Measurements from ENCODE around the gene SRMS. TPM values are rescaled to one million over a fixed set of nuclear protein-coding genes. Genes with fewer than 3 reads are reported as not detected.

The SRMS gene
- total RNA-seq, 1 donor from 2014 or later = not detected

DNA sequence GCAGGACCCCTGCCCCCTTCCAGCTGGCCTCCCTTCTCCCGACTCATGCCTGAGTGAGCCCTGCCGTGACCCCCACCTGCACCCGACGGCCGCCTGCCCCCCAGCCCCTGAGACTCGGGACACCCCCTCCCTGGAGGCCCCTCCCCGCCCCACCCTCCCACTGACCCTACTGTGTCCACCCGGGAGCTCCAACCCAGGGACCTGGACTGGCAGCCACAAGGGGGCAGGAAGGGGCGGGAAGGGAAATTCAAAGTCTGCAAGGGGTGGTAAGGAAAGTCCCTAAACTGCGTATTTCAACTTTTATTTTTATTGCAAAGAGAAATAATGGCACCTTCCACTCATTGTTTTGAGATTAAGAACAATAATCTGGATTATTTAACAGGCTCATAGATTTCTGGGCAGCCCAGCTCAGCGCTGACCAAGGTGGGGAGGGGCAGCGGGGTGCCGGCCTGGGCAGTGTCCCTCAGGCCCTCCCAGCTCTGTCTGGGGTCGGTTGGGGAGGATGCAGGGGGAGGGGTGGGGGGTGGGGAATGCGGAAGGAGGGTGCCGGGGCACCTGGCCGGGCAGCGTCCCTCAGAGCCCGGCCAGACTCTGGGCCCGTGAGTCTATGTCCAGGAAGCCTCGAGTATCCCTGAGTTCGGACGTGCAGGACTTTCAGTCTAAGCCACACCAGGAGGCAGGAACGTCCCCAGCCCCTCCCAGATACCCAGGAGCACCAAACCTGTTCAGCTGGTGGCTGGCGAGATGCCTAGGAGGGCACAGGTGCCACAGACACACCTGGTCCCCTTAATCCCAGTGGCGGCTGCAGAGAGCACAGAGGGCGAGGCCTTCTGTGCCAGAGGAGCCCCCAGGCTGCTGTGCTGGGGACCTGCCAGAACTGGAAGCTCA is 9.1 kb downstream of the SRMS start:
- Histone ChIP-seq H3K4me1 (ENCODE audit: control insufficient read depth in 3 of 3, insufficient read depth in 3 of 3, low read length in 3 of 3) (peaks cover 0 to 20% (median 9%) of the 10 kb centered on the region in 3 donors), H3K9ac (ENCODE audit: low read depth in 1 of 3, low read length in 3 of 3) (no peak overlapping the region), H3K9me3 (ENCODE audit: control insufficient read depth in 3 of 3, low read length in 3 of 3) (no peaks in the 10 kb centered on the region), H3K4me3 (ENCODE audit: low read length in 3 of 3) (peak overlapping the region in 1 of 3 donors; percentile 35), H3K36me3 (ENCODE audit: control insufficient read depth in 3 of 3, insufficient read depth in 3 of 3, low read length in 3 of 3) (no peaks in the 10 kb centered on the region), H3K27me3 (ENCODE audit: control insufficient read depth in 3 of 3, insufficient read depth in 3 of 3, low read length in 3 of 3) (peaks cover 24 to 49% (median 44%) of the 10 kb centered on the region in 3 donors), H3K27ac (ENCODE audit: low read depth, low read length) (no peak overlapping the region)

DNA sequence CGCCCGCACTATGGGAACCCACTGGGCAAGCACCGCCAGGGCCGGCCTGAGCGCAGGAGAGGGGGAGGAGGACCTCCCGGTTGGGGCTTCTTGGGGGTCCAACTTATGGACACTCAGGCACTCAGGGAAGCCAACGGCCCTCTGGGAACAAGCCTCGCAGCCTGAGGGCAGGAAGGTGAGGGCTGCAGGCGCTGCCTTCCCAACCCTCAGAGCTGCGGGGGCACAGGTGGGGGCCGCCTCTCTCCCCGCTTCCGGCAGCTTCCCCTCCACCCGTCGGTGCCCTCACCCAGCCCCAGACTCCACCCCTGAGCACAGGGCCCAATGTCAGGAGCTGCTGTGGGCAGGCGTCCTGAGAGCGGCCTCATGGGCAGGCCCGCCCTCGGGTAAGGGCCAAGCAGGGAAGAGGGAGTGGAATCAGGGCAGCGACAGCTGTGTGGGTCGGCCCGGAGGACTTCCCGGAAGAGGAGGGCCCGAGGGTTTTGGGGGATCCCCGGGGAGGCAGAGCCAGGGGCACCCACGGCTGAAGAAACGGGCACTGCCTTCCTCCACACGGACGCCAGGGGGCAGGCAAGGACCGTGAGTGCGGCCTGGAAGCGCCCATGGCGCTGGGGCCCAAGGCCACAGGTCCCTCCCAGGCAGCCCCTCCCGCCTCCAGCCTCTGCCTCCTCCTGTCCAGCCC is 9.9 kb downstream of the SRMS start:
- peak overlapping the region in 2 of 3 donors; percentile 53 to 62 for H3K9ac ChIP-seq (ENCODE audit: low read depth in 1 of 3, low read length in 3 of 3)
- no peaks in the 10 kb centered on the region for H3K9me3 ChIP-seq (ENCODE audit: control insufficient read depth in 3 of 3, low read length in 3 of 3)
- no peak overlapping the region for H3K27ac ChIP-seq (ENCODE audit: low read depth, low read length)
- no peaks in the 10 kb centered on the region for H3K36me3 ChIP-seq (ENCODE audit: control insufficient read depth in 3 of 3, insufficient read depth in 3 of 3, low read length in 3 of 3)
- H3K27me3 ChIP-seq (ENCODE audit: control insufficient read depth in 3 of 3, insufficient read depth in 3 of 3, low read length in 3 of 3) = peaks cover 26 to 52% (median 48%) of the 10 kb centered on the region in 3 donors
- peak overlapping the region in 1 of 3 donors; percentile 35 for H3K4me3 ChIP-seq (ENCODE audit: low read length in 3 of 3)
- peaks cover 0 to 20% (median 9%) of the 10 kb centered on the region in 3 donors for H3K4me1 ChIP-seq (ENCODE audit: control insufficient read depth in 3 of 3, insufficient read depth in 3 of 3, low read length in 3 of 3)

DNA sequence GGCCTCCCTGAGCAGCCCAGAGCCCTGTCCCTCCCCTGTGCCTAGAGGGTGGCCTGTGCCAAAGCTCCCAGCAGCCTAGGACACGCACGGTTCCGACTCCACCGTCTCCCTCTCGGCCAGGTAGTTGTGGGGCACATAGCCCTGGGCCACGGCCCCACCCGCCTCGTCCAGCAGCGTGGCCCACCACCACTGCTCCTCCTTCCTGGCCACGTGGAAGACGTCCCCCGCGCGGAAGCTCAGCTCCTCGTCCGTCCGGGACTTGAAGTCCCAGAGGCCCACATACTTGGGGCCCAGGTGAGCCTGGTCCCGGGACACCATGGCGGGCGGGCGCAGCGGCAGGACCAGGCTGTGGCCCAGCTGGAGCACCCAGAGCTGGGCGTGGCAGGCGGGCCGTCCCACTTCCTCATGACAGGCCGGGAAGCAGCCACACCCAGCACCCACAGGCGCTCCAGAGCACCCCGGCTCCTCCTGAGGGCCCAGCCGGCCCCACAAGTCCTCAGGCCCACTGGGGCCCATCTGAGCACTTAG is 10.5 kb downstream of the SRMS start, which contains the start of gene PTK6:
Gene PTK6, minus strand, starts transcription at position 380 of the 528 bp plus-strand sequence. Its CDS starts 62 bp downstream, at position 318.
- H3K4me1 ChIP-seq (ENCODE audit: control insufficient read depth in 3 of 3, insufficient read depth in 3 of 3, low read length in 3 of 3) = peaks cover 0 to 20% (median 9%) of the 10 kb centered on the region in 3 donors
- peaks cover 30 to 57% (median 54%) of the 10 kb centered on the region in 3 donors for H3K27me3 ChIP-seq (ENCODE audit: control insufficient read depth in 3 of 3, insufficient read depth in 3 of 3, low read length in 3 of 3)
- peak within 1 kb of the TSS in 2 of 3 donors; percentile 53 to 62 for H3K9ac ChIP-seq (ENCODE audit: low read depth in 1 of 3, low read length in 3 of 3)
- no peaks in the 10 kb centered on the region for H3K36me3 ChIP-seq (ENCODE audit: control insufficient read depth in 3 of 3, insufficient read depth in 3 of 3, low read length in 3 of 3)
- no peak within 1 kb of the TSS for H3K27ac ChIP-seq (ENCODE audit: low read depth, low read length)
- no peaks in the 10 kb centered on the region for H3K9me3 ChIP-seq (ENCODE audit: control insufficient read depth in 3 of 3, low read length in 3 of 3)
- peak within 1 kb of the TSS in 1 of 3 donors; percentile 35 for H3K4me3 ChIP-seq (ENCODE audit: low read length in 3 of 3)

DNA sequence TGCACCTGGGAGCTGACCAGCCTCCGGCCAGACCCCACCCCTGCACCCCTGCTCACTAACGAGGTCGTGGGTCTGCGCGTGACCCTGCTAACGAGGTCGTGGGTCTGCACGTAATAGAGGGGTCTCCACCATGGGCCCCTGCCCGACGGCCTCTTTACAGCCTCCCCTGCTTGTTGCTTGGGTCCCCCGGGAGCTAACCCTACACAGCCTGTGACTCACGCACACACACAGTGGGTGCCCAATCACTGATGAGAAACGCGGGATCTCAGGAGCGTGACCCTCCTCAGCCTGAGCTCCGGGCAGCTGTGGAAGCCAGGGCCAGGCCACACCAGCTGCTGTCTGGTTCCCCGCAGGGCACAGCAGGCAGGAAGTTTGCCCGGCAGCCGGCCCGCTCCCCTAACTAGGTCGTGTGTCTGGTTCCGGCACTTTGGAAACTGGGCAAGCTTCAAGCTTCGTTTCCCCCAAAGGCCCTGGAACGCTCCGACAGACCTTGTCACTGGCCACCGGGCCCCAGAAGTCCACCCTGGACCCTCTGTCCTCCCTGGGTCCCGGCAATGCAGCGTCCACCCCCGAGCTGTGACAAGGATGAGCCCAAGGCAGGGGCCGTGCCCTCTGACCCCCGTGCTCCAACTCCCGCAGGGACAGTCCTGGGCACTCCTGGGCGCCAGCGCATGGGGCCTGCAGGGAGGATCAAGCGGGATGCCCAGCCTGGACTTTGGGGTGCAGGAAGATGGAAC is 11.1 kb downstream of the SRMS start:
- H3K9ac ChIP-seq (ENCODE audit: low read depth in 1 of 3, low read length in 3 of 3) = no peak overlapping the region
- peaks cover 35 to 62% (median 60%) of the 10 kb centered on the region in 3 donors for H3K27me3 ChIP-seq (ENCODE audit: control insufficient read depth in 3 of 3, insufficient read depth in 3 of 3, low read length in 3 of 3)
- H3K4me3 ChIP-seq (ENCODE audit: low read length in 3 of 3) = no peak overlapping the region
- H3K9me3 ChIP-seq (ENCODE audit: control insufficient read depth in 3 of 3, low read length in 3 of 3) = no peaks in the 10 kb centered on the region
- no peak overlapping the region for H3K27ac ChIP-seq (ENCODE audit: low read depth, low read length)
- no peaks in the 10 kb centered on the region for H3K36me3 ChIP-seq (ENCODE audit: control insufficient read depth in 3 of 3, insufficient read depth in 3 of 3, low read length in 3 of 3)
- peaks cover 0 to 20% (median 9%) of the 10 kb centered on the region in 3 donors for H3K4me1 ChIP-seq (ENCODE audit: control insufficient read depth in 3 of 3, insufficient read depth in 3 of 3, low read length in 3 of 3)

DNA sequence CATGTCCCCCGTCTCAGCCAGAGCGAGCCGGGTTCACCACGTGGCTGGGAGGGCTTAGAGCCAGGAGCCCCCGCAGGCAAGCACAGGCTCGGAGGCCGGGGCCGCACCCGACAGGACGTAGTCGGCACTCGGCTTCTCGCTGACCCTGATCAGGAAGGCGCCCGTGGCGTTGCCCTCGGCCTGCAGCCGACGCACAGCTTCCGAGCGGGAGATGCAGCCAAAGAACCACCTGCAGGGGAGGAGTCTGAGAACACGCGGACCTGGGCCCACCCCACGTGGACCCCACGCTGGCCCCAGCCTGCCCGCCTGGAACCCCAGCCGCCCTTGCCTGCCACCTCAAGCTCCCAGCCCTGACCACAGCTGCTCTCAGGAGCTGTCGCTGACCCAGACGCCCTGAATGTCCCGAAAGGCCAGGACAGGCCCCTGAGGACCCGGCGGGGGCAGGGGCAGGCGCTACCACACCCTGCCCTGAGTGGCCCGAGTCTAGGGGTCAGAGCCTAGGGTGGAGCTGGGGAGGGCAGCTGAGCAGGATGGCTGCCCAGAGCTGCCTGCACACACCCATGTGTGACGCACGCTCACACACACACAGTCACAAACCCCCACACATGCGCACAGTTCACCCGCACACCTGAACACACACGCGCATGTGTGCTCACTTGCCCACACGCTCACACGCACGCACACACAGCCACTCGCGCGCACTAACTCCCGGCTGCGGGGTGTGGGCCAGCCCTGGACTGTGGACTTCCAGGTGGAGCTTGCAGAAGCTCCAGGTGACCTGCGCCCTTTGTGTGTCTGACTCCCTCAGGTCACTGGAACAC is 12.5 kb downstream of the SRMS start:
- H3K36me3 ChIP-seq (ENCODE audit: control insufficient read depth in 3 of 3, insufficient read depth in 3 of 3, low read length in 3 of 3) = no peaks in the 10 kb centered on the region
- H3K27ac ChIP-seq (ENCODE audit: low read depth, low read length) = no peak overlapping the region
- no peak overlapping the region for H3K4me3 ChIP-seq (ENCODE audit: low read length in 3 of 3)
- no peak overlapping the region for H3K9ac ChIP-seq (ENCODE audit: low read depth in 1 of 3, low read length in 3 of 3)
- peaks cover 0 to 20% (median 9%) of the 10 kb centered on the region in 3 donors for H3K4me1 ChIP-seq (ENCODE audit: control insufficient read depth in 3 of 3, insufficient read depth in 3 of 3, low read length in 3 of 3)
- peaks cover 39 to 64% (median 60%) of the 10 kb centered on the region in 3 donors for H3K27me3 ChIP-seq (ENCODE audit: control insufficient read depth in 3 of 3, insufficient read depth in 3 of 3, low read length in 3 of 3)
- no peaks in the 10 kb centered on the region for H3K9me3 ChIP-seq (ENCODE audit: control insufficient read depth in 3 of 3, low read length in 3 of 3)

DNA sequence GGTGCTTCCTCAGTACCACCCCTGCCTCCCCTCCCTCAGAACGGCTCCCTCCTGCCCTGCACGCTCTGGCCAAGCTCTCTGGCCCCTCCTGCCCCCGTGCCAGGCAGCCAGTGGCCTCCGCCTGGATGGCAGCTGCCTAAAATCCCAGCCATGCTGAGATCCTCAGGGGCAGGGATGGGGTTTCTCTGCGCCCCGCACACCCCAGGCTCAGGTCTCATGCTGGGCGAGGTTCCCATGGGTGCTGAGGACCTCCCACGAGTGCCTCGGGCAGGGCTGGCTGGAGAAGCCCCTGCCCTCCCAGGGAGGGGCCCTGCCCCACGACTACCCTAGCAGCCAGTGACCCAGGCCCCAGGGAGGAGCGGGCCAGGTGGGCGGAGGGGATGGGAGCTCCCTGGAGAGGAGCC is 13.1 kb downstream of the SRMS start:
- H3K27me3 ChIP-seq (ENCODE audit: control insufficient read depth in 3 of 3, insufficient read depth in 3 of 3, low read length in 3 of 3) = peaks cover 43 to 65% (median 65%) of the 10 kb centered on the region in 3 donors
- H3K9ac ChIP-seq (ENCODE audit: low read depth in 1 of 3, low read length in 3 of 3) = no peak overlapping the region
- H3K36me3 ChIP-seq (ENCODE audit: control insufficient read depth in 3 of 3, insufficient read depth in 3 of 3, low read length in 3 of 3) = no peaks in the 10 kb centered on the region
- peaks cover 0 to 20% (median 9%) of the 10 kb centered on the region in 3 donors for H3K4me1 ChIP-seq (ENCODE audit: control insufficient read depth in 3 of 3, insufficient read depth in 3 of 3, low read length in 3 of 3)
- no peak overlapping the region for H3K4me3 ChIP-seq (ENCODE audit: low read length in 3 of 3)
- H3K9me3 ChIP-seq (ENCODE audit: control insufficient read depth in 3 of 3, low read length in 3 of 3) = no peaks in the 10 kb centered on the region
- no peak overlapping the region for H3K27ac ChIP-seq (ENCODE audit: low read depth, low read length)

DNA sequence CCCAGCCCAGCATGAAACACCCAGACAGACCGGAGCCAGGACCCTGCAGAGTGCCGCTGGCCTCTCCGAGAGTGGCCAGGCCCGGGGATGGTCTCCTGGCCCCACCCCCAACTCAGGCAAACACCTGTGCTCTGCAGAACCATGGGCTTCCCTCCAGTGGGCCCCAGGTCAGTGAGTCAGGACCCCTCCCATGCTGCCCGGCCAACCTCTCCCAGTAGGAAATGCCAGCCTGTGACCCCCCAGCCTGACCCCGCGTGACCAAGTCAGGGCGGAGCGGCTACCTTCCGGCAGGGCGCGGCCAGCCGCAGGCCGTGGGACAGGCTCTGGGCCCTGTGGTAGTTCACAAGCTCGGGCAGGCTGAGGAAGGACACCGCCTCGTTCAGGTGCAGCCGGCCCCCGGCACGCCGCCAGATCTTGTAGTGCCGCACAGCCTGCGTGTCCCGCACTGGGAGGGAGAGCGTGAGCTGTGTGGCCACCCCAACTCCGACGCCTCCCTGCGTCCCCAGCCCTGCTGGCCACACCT is 13.6 kb downstream of the SRMS start:
- Histone ChIP-seq H3K27me3 (ENCODE audit: control insufficient read depth in 3 of 3, insufficient read depth in 3 of 3, low read length in 3 of 3) (peaks cover 48 to 70% (median 70%) of the 10 kb centered on the region in 3 donors), H3K27ac (ENCODE audit: low read depth, low read length) (no peak overlapping the region), H3K36me3 (ENCODE audit: control insufficient read depth in 3 of 3, insufficient read depth in 3 of 3, low read length in 3 of 3) (no peaks in the 10 kb centered on the region), H3K9ac (ENCODE audit: low read depth in 1 of 3, low read length in 3 of 3) (no peak overlapping the region), H3K4me1 (ENCODE audit: control insufficient read depth in 3 of 3, insufficient read depth in 3 of 3, low read length in 3 of 3) (peaks cover 0 to 20% (median 9%) of the 10 kb centered on the region in 3 donors), H3K4me3 (ENCODE audit: low read length in 3 of 3) (no peak overlapping the region), H3K9me3 (ENCODE audit: control insufficient read depth in 3 of 3, low read length in 3 of 3) (no peaks in the 10 kb centered on the region)

DNA sequence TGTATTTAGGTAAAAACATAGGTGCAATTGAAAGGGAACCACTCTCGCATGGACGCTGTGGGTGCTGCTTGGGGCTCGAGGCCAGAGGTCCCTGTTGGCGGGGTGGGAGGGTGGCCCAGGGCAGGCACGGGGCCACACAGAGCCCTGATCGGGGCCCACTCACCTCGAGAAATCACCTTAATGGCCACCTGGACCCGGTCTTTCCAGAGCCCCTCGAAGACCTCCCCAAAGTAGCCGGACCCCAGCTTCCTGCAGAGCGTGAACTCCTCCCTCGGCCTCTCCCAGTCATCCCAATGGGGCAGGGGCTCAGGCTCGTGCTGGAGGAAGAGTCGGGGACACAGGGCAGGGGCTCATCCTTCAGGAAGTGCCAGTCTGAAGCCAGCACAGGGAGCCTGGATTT is 14.2 kb downstream of the SRMS start:
- Histone ChIP-seq H3K27ac (ENCODE audit: low read depth, low read length) (no peak overlapping the region), H3K4me1 (ENCODE audit: control insufficient read depth in 3 of 3, insufficient read depth in 3 of 3, low read length in 3 of 3) (peaks cover 0 to 20% (median 9%) of the 10 kb centered on the region in 3 donors), H3K9ac (ENCODE audit: low read depth in 1 of 3, low read length in 3 of 3) (no peak overlapping the region), H3K4me3 (ENCODE audit: low read length in 3 of 3) (no peak overlapping the region), H3K36me3 (ENCODE audit: control insufficient read depth in 3 of 3, insufficient read depth in 3 of 3, low read length in 3 of 3) (no peaks in the 10 kb centered on the region), H3K9me3 (ENCODE audit: control insufficient read depth in 3 of 3, low read length in 3 of 3) (no peaks in the 10 kb centered on the region), H3K27me3 (ENCODE audit: control insufficient read depth in 3 of 3, insufficient read depth in 3 of 3, low read length in 3 of 3) (peaks cover 48 to 72% (median 71%) of the 10 kb centered on the region in 3 donors)
